Measurements from ENCODE around the gene CD72.
"Not testable (repeated sequence)": the region's sequence is repeated elsewhere in the genome, so short reads cannot be mapped to it uniquely, and the experiment has no call there.

CD72 gene

GRCh38 chr9:35649431-35650340, 31.5 kb upstream of the CD72 start:
- peak in 4 of 56 donors; percentile 8 to 49 (median 15) for DNase-seq

- peak; percentile 20 to 93 (median 82) for DNase-seq
These were observed 28.5 kb upstream of the CD72 start for GRCh38 chr9:35646533-35647265.

DNA sequence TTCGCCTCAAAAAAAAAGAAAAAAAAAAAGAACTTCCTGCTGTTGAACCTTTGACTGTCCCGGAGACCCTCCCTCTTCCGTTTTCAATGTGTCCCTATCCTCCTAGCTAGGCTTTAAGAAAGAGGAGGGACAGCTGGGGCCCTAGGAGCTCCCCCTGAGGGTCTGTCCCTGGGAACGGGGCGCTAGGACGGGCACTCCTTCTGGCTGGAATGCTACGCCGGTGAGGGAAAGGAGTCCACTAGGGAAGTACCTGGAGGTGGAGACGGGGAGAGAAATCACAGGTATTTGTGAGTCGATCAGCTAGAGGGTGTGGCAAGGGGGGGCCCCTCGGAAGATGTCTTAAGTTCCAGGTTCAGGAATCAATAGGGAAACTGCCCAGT, 27.9 kb upstream of the CD72 start:
- peak in 6 of 56 donors; percentile 32 to 53 (median 44) for DNase-seq

DNA sequence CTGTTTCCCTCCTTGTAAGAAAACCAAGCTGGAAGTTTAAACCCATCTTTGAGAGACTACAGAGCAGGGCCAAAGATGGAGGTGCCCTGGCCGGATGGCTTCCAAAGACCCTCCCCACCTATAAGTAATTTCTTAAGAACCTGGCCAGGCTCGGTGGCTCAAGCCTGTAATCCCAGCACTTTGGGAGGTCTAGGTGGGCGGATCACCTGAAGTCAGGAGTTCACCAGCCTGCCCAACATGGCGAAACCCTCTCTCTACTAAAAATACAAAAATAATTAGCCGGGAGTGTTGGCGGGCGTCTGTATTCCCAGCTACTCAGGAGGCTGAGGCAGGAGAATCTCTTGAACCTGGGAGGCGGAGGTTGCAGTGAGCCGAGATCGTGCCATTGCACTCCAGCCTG, 27.5 kb upstream of the CD72 start:
- not testable (repeated sequence) for DNase-seq

DNA sequence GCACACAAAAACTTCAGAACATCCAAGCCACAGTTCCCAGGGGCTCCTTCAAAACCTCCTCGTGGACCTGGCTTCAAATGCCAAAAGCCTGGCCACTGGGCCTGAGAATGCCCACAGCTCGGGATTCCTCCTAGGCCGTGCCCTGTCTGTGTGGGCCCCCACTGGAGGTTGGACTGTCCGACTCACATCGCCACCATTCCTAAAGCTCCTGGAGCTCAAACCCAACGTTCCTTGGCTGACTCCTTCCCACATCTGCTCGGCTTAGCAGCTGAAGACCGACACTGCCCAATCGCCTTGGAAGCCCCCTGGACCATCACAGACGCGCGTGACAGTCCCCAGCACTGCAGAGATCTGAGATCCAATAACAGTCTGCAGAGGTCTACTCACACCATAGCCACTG, 24.8 kb upstream of the CD72 start:
- no peak for DNase-seq

GRCh38 chr9:35641478-35641877, 23.3 kb upstream of the CD72 start:
- DNase-seq, result not testable (repeated sequence)

DNA sequence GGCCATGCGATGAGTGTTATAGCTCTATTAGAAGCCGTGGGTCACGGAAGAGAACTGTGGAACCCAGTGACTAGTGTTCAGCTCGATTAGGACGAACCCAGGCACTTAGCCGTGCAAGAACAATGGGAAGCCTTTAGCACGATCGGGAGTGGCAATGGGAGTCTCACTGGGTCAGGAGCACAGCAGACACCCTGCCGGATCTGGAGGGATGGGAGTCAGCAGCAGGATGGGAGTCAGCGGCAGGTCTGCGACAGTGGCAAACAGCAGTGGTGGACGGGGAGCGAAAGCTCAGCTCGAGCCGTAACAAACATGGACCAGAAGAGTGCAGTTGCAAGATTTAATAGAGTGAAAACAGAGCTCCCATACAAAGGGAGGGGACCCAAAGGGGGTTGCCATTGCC, 22.2 kb upstream of the CD72 start:
- not testable (repeated sequence) for DNase-seq

GRCh38 chr9:35639631-35640030, 21.4 kb upstream of the CD72 start:
- no peak for DNase-seq

DNA sequence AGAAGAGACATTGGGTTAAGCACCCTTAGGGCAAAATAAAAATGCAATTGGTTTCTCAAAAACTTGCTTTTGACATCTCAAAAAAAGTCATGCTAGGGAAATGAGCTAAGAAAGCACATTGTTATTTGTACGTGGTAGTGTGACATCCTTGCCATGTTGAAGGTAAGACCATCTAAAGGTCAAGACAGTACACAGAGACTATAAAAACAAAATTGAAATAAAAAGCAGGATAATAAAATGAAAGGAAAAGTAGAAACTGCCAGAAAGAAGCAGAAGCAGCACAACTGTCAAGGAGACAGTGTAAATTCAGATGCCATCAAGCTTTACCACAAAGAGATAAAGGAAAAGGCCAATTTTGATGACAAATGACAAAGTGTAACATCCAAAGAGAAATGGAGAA, 21.0 kb upstream of the CD72 start:
- not testable (repeated sequence) for DNase-seq

GRCh38 chr9:35638751-35639150, 20.5 kb upstream of the CD72 start:
- DNase-seq, result not testable (repeated sequence)

DNA sequence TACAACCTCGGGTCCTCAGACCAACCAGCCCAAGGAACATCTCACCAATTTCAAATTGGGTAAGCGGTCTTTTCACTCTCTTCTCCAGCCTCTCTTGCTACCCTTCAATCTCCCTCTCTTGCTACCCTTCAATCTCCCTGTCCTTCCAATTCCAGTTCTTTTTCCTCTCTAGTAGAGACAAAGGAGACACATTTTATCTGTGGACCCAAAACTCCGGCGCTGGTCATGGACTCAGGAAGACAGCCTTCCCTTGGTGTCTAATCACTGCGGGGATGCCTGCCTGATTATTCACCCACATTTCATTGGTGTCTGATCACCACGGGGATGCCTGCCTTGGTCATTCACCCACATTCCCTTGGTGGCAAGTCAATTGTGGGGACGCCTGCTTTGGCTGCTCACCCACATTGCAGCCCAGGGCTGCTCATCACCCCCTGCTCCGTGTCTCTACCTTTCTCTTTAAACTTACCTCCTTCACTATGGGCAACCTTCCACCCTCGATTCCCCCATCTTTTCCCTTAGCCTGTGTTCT, 19.3 kb upstream of the CD72 start:
- DNase-seq, result not testable (repeated sequence)

GRCh38 chr9:35636877-35637246, 18.6 kb upstream of the CD72 start:
- not testable (repeated sequence) for DNase-seq

GRCh38 chr9:35636135-35636876, 18.1 kb upstream of the CD72 start:
- DNase-seq, result no peak

- no peak for DNase-seq
These were observed 17.5 kb upstream of the CD72 start for GRCh38 chr9:35635730-35636129.

DNA sequence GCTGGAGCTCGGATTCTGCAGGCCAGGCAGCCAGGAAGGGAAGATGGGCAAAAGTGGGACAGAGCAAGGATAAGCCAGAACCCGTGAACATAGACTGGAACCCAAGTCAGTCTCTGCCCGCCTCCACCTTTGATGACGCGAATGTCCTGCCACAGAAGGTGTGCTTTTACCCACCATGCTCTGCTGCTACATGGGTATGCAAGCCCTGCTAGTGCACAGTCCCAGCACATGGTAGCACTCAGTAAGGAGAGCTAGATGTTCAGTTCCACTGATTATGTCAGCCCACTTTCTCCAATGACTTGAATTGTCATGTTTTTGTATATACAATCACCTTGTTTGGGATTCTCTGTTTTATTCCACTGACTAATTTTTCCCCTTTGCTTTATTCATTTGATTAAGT, 11.4 kb upstream of the CD72 start:
- no peak for DNase-seq

DNA sequence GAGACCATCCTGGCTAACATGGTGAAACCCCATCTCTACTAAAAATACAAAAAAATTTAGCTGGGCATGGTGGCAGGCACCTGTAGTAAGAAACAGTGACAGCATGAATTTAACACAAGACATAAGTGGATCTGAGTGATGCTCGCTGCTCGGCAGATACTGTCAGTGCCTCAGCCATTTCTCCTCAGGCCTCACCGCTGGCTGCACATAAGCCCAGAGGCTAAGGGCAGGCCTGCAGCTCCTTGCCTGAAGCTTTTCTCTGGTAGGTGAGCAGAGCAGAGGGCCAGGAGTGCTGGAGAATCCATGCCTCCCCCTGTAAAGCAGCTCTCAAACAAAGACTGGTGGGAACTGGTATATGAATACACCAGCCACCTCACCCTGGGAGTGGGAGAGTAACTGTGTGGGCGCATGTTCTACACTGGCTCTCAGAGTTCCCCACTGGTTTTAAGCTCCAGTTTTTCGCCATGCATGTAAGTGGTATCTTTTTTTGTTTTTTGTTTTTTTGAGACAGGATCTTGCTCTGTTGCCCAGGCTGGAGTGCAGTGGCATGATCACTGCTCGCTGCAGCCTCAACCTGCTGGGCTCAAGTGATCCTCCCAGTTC, 10.3 kb upstream of the CD72 start:
- no peak for DNase-seq

DNA sequence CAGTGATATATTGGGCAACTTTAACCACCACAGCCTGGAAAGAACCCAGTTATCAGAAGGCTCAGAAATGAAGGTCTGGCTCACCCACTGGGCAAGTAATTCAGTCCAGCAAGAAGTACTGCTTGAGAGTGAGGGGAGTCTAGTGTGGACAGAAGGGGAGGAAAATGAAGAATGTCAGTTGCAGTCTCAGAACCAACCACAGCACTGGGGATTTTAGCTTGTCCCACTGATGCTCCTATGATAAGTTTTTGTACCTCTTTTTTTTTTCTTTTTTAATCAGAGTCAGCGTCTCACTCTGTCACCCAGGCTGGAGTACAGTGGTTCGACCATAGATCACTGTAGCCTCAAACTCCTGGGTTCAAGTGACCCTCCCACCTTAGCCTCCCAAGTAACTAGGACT, 9.4 kb upstream of the CD72 start:
- no peak for DNase-seq

DNA sequence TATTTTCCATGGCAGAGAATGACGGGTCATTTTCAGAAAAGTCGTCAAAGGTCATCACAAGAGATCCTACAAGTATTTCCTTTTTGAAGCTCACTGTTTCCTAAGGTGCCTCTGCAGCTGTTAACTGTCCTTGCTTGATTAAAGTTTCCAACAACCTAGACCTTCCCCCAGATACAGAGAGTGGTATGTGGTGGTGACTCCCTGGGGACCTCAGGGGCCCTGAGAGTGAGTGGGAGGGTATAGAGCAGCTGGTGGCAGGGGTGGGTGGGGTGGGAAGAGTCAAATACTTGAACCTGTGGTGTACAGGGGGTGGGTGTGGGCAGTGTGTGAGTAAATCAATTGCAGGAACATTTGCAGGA, 1.6 kb upstream of the CD72 start:
- no peak for DNase-seq

- DNase-seq, result no peak
These were observed 914 bp upstream of the CD72 start for GRCh38 chr9:35618854-35619799.

DNA sequence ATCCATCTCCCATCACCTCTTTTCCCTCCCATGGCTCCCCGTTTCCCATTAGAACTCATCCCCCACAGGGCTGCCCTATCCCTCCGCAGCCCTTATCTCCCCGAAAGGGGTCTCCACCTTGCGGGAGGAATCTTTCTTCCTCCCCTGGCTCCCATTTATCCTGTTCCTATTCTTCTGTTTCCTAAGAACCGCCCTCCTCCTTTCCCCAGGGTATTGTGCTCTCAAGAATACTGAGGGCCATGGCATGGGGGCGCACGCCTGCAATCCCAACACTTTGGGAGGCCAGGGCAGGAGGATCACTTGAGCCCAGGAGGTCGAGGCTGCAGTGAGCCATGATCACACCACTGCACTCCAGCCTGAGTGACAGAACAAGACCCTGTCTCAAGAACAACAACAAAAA, 665 bp downstream of the CD72 start:
- DNase-seq, result no peak
